OCI-LY1 (cell line): ENCODE measurements around the gene CRYBG2.

Source experiments
- CTCF ChIP-seq: fragments of 200-600 bp; sonication (generic), shearing (Covaris generic); IDR thresholded peaks from 2 replicates; pipeline ENCODE4 v1.5.1; 2017; ENCODE audit warnings: mild to moderate bottlenecking, antibody characterized with exemption, low read length, moderate library complexity, mixed read lengths
- EZH2 ChIP-seq: fragments of 200-600 bp; sonication (generic), shearing (Covaris generic); IDR thresholded peaks from 2 replicates; pipeline ENCODE4 v1.8.0; 2017; ENCODE audit warnings: borderline replicate concordance, mixed run types, mild to moderate bottlenecking, antibody characterized with exemption, low read length, moderate library complexity, mixed read lengths

GRCh38 chr1:26378879-26379251 lies 24.9 kb upstream of the CRYBG2 start:
- TF ChIP-seq CTCF (no peak), EZH2 (no peak)
